HG03432 (cell line): ENCODE results near the gene GPC3.
A peak's percentile ranks its signal among the peaks of the same experiment; 100 is the strongest.
"Not testable (repeated sequence)": the region's sequence is repeated elsewhere in the genome, so short reads cannot be mapped to it uniquely, and the experiment has no call there.

ENCODE experiments used
- ATAC-seq: cut with Tn5 transposase; IDR thresholded peaks from one replicate; pipeline ENCODE4 v1.9.1; 2021; ENCODE audit warnings: mild to moderate bottlenecking, moderate library complexity; ENCODE audit not compliant: unreplicated experiment

The GPC3 gene

GRCh38 chrX:133792198-133792953 lies 193.0 kb downstream of the GPC3 start:
- ATAC-seq = peak; percentile 79

- ATAC-seq = no peak
Measured at GRCh38 chrX:133789829-133790228, 195.6 kb downstream of the GPC3 start.

GRCh38 chrX:133786382-133786781 lies 199.0 kb downstream of the GPC3 start:
- ATAC-seq = no peak

GRCh38 chrX:133783274-133783673 lies 202.1 kb downstream of the GPC3 start:
- peak; percentile 87 for ATAC-seq

- no peak for ATAC-seq
Measured at GRCh38 chrX:133781174-133781573, 204.2 kb downstream of the GPC3 start.

GRCh38 chrX:133776072-133776471 lies 209.3 kb downstream of the GPC3 start:
- ATAC-seq = no peak

GRCh38 chrX:133774807-133775206 lies 210.6 kb downstream of the GPC3 start:
- no peak for ATAC-seq

GRCh38 chrX:133771086-133771646 lies 214.2 kb downstream of the GPC3 start:
- no peak for ATAC-seq

GRCh38 chrX:133762976-133763548 lies 222.3 kb downstream of the GPC3 start:
- ATAC-seq = not testable (repeated sequence)

- ATAC-seq = no peak
Measured at GRCh38 chrX:133754657-133755056, 230.7 kb downstream of the GPC3 start.

- no peak for ATAC-seq
Measured at GRCh38 chrX:133749951-133750350, 235.4 kb downstream of the GPC3 start.

- ATAC-seq = no peak
Measured at GRCh38 chrX:133749370-133749769, 236.0 kb downstream of the GPC3 start.

- ATAC-seq = no peak
Measured at GRCh38 chrX:133747196-133747595, 238.2 kb downstream of the GPC3 start.

GRCh38 chrX:133746593-133746992 lies 238.8 kb downstream of the GPC3 start:
- no peak for ATAC-seq

- ATAC-seq = peak; percentile 83
Measured at GRCh38 chrX:133745349-133745748, 240.0 kb downstream of the GPC3 start.

- no peak for ATAC-seq
Measured at GRCh38 chrX:133742602-133743305, 242.6 kb downstream of the GPC3 start.

GRCh38 chrX:133741303-133741702 lies 244.1 kb downstream of the GPC3 start:
- ATAC-seq = no peak

- ATAC-seq = no peak
Measured at GRCh38 chrX:133726642-133727041, 258.8 kb downstream of the GPC3 start.

GRCh38 chrX:133726211-133726630 lies 259.2 kb downstream of the GPC3 start:
- ATAC-seq = no peak

GRCh38 chrX:133723930-133724329 lies 261.5 kb downstream of the GPC3 start:
- no peak for ATAC-seq

- no peak for ATAC-seq
Measured at GRCh38 chrX:133722756-133723155, 262.6 kb downstream of the GPC3 start.

- ATAC-seq = not testable (repeated sequence)
Measured at GRCh38 chrX:133720269-133720668, 265.1 kb downstream of the GPC3 start.
